Activated naive CD8-positive, alpha-beta T cell treated with anti-CD3 and anti-CD28 coated beads for 36 hours (primary cell): ENCODE data around the gene AK3. TPM values are rescaled to one million over a fixed set of nuclear protein-coding genes. Genes with fewer than 3 reads are reported as not detected.
A peak's percentile ranks its signal among the peaks of the same experiment; 100 is the strongest.

Experiments
- DNase-seq: peaks from one replicate; pipeline ENCODE4 v3.0.0; 2021
- H3K27ac Mint-ChIP-seq: one replicate; pipeline ENCODE4 v1.8.0; 2022; ENCODE audit warnings: mild to moderate bottlenecking, moderate library complexity, mixed read lengths
- H3K27me3 Mint-ChIP-seq: one replicate; pipeline ENCODE4 v1.8.0; 2022; ENCODE audit warnings: mild to moderate bottlenecking, mixed read lengths
- H3K36me3 Mint-ChIP-seq: one replicate; pipeline ENCODE4 v1.8.0; 2021; ENCODE audit warnings: mild to moderate bottlenecking, mixed read lengths
- H3K4me1 Mint-ChIP-seq: one replicate; pipeline ENCODE4 v1.8.0; 2021; ENCODE audit warnings: mixed read lengths
- H3K4me3 Mint-ChIP-seq: one replicate; pipeline ENCODE4 v1.8.0; 2022; ENCODE audit warnings: mild to moderate bottlenecking, moderate library complexity, mixed read lengths
- H3K9me3 Mint-ChIP-seq: one replicate; pipeline ENCODE4 v1.8.0; 2022; ENCODE audit warnings: mixed read lengths
- total RNA-seq, 2 experiments: library from RNA; stranded (reverse); gene quantifications; one replicate each; pipeline ENCODE4 v1.2.3, GENCODE V29; 2021

AK3 gene
- total RNA-seq, 2 experiments from 2014 or later = 32.2 to 33.3 TPM

DNA sequence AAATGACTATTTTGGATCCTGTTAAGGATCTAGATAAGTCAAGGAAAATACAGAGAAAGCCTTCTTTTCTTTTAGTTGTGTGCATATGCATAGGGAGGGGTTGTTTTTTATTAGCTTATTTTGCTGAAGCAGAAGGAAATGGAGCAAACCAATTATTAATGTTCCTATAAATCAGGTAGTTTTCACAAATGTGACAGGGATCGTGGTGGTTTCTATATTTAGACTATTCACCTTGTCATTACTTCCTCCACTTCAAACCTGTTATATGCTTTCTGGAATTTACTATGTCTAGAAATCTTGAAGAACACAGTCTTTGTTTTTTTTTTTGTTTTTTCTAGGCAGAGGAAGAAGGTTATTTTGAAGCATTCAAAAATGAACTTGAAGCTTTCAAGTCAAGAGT, 39.5 kb downstream of the AK3 start:
- no peaks in the 10 kb centered on the region for H3K9me3 Mint-ChIP-seq
- H3K4me3 Mint-ChIP-seq = no peak overlapping the region
- no peak for DNase-seq
- H3K36me3 Mint-ChIP-seq = peaks cover 19% of the 10 kb centered on the region
- no peaks in the 10 kb centered on the region for H3K27me3 Mint-ChIP-seq
- no peak overlapping the region for H3K27ac Mint-ChIP-seq
- peaks cover 12% of the 10 kb centered on the region for H3K4me1 Mint-ChIP-seq

DNA sequence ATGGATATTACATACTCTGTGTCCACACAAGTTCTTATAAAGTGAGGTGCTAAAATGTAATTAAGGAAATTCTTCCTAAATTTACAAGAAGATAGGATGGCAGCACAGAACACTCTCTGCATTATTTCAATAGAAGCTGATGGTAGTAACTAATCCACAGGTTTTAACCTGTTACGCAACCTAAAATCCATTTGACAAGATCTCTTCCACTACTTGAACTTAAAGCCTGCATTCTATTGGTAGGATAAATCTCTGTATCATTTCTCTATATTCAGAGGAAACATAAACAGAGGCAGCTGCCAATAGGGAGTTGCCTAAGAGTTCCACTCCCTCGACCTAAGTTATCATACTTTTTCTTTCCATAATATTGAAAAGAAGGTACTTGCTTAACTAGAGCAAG, 40.1 kb downstream of the AK3 start:
- no peak overlapping the region for H3K4me3 Mint-ChIP-seq
- H3K36me3 Mint-ChIP-seq = peaks cover 16% of the 10 kb centered on the region

DNA sequence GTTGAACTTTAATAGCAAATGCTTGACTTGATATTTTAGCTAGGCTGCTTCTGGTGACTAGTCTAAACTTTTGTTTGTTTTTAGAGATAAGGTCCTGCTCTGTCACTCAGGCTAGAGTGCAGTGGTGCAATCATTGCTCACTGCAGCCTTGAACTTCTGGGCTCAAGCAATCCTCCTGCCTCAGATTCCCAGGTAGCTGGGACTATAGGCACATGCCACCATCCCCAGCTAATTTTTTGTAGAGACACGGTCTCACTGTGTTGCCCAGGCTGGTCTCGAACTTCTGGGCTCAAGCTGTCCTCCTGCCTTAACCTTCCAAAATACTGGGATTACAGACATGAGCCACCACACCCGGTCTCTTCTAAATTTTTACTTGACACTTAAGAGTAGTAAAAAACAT, 40.9 kb downstream of the AK3 start:
- no peak overlapping the region for H3K4me3 Mint-ChIP-seq
- H3K27me3 Mint-ChIP-seq = no peaks in the 10 kb centered on the region
- H3K27ac Mint-ChIP-seq = no peak overlapping the region
- DNase-seq = no peak
- no peaks in the 10 kb centered on the region for H3K9me3 Mint-ChIP-seq
- H3K4me1 Mint-ChIP-seq = peaks cover 20% of the 10 kb centered on the region
- H3K36me3 Mint-ChIP-seq = peaks cover 15% of the 10 kb centered on the region

More for the DNA sequence above, 40.1 kb downstream of the AK3 start:
- no peak for DNase-seq
- Mint-ChIP-seq H3K27ac (no peak overlapping the region), H3K27me3 (no peaks in the 10 kb centered on the region), H3K4me1 (peaks cover 12% of the 10 kb centered on the region), H3K9me3 (no peaks in the 10 kb centered on the region)

DNA sequence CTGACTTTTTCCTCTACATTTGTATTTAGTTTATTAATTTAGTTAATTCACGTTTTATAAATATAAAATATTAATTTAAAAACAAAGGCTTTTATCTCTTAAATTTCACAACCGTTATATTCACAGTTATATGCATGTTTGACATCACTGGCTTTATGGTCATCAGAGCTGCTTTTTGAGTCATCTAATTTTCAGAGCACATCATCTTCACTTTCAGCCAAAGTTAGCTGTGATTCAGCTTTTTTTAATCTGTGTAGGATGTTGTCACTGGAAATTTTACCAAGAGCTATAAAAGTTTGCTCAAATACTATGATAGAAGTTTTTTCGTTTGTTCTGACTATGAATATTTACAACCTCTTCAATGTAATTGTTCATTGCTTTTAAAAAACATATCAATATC, 49.2 kb downstream of the AK3 start:
- Mint-ChIP-seq H3K9me3 (no peaks in the 10 kb centered on the region), H3K4me1 (peaks cover 45% of the 10 kb centered on the region), H3K27me3 (no peaks in the 10 kb centered on the region), H3K4me3 (no peak overlapping the region), H3K36me3 (peaks cover 16% of the 10 kb centered on the region), H3K27ac (no peak overlapping the region)
- no peak for DNase-seq

DNA sequence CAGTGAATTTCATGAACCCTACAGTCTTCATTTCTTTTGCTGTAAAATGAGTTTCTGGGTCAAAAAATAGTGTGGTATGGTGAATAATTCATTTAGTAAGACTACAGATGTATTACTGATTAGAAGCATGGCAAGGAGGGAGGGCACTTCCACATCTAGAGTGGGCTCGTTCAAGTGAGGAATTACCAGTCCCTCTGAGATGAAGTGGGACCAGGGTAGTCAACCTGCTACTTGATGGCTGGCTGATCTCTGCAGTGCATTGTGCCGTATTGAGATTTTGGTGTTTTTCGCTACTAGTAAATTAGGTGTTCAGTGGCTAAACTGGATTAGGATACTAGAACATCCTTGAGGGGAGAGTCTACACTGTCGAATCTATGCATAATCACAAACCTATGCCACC, 50.9 kb downstream of the AK3 start:
- DNase-seq = no peak
- peaks cover 46% of the 10 kb centered on the region for H3K4me1 Mint-ChIP-seq
- H3K27me3 Mint-ChIP-seq = no peaks in the 10 kb centered on the region
- peaks cover 27% of the 10 kb centered on the region for H3K36me3 Mint-ChIP-seq
- no peak overlapping the region for H3K4me3 Mint-ChIP-seq
- no peaks in the 10 kb centered on the region for H3K9me3 Mint-ChIP-seq
- peak overlapping the region; percentile 68 for H3K27ac Mint-ChIP-seq

DNA sequence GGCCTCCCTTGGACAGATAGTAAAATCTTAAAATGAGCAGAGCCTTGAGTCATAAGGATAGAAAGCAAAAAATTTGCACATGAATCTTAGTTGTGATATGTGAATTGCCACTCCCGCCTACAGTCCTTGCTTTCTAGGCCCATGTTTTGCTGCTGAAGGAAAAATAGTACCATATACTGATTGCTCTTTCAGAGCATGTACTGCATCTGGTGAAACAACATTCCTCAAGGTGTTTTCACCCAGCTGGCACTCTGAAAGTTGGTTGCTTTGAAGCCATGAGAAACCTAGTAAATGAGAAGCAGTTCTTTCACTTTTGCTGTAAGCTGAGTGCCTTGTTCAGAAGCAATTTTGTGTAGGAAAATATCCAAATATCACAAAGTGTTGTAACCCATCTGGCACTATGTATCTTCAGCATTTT, 51.3 kb downstream of the AK3 start:
- Mint-ChIP-seq H3K36me3 (peaks cover 29% of the 10 kb centered on the region), H3K27me3 (no peaks in the 10 kb centered on the region), H3K4me3 (no peak overlapping the region), H3K27ac (peak overlapping the region; percentile 68), H3K4me1 (peaks cover 47% of the 10 kb centered on the region), H3K9me3 (no peaks in the 10 kb centered on the region)
- peak; percentile 11 for DNase-seq

DNA sequence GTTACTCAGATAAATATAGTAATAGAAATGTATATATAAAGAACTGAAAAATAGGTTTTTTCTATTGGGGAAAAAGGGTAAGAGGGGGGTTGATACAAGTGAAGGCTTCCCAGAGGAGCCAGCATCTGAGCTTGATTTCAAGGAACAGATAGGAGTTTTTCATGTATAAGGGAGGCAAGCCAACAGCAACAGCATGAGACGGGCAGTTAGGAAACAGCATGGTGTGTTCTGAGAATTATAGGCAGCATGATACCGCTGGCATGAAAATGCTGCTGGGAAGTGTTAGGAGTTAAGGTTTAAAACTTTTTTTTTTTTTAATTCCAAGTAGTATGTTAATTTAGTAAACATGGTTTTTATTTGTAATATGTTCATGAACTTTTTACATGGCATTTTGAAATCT, 52.0 kb downstream of the AK3 start:
- H3K9me3 Mint-ChIP-seq = no peaks in the 10 kb centered on the region

DNA sequence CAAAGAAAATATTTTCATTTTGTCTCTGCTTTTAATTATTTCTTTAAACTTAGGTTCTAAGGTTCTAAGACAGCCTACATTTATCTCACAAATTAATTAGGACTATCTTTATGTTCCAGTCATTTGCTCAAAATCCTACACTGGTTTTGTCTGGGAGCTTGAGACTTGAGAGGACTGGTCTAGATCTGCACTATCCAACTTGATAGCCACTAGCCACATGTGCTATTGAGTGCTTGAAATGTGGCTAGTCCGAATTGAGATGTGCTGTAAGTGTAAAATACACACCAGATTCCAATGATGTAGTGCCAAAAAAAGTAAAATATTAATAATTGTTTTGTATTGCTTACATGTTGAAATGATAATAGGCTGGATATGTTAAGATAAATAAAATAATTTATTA, 54.4 kb downstream of the AK3 start:
- Mint-ChIP-seq H3K36me3 (peaks cover 23% of the 10 kb centered on the region), H3K27me3 (no peaks in the 10 kb centered on the region), H3K4me3 (no peak overlapping the region), H3K27ac (no peak overlapping the region), H3K9me3 (no peaks in the 10 kb centered on the region), H3K4me1 (peaks cover 47% of the 10 kb centered on the region)
- DNase-seq = no peak

More for the DNA sequence above, 52.0 kb downstream of the AK3 start:
- DNase-seq = no peak
- Mint-ChIP-seq H3K27me3 (no peaks in the 10 kb centered on the region), H3K36me3 (peaks cover 26% of the 10 kb centered on the region), H3K4me1 (peaks cover 49% of the 10 kb centered on the region), H3K27ac (no peak overlapping the region), H3K4me3 (no peak overlapping the region)

DNA sequence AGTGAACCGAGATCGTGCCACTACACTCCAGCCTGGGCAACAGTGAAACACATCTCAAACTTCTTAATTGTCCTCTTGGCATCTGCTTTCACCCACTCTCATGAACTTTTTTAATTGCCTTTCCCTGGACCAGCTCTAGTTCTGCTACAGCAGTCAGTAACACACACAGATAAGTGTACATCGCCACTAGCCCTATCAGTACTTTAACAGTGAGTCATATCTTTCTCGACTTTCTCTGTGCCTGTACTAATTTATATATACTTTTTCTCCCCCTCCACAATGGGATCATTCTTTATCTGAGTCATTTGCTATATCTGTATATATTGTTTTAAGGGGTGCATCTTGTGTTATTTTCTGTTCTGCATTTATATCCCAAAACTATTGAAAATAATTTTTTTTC, 54.9 kb downstream of the AK3 start:
- Mint-ChIP-seq H3K9me3 (no peaks in the 10 kb centered on the region), H3K4me1 (peaks cover 42% of the 10 kb centered on the region), H3K36me3 (peaks cover 23% of the 10 kb centered on the region), H3K4me3 (no peak overlapping the region), H3K27me3 (no peaks in the 10 kb centered on the region), H3K27ac (no peak overlapping the region)
- no peak for DNase-seq

DNA sequence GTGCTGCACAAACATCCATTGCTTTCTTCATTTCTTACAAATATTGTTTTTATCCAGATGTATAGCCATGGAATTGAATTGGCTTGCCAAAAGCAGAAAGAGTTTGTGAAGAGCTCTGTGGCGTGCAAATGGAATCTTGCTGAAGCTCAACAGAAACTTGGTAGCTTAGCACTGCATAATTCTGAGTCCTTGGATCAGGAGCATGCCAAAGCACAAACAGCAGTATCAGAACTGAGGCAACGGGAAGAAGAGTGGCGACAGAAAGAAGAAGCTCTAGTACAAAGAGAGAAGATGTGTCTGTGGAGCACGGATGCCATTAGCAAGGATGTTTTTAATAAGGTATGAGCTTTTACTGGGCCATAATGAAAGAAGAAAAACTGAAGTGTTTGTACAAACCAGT, 56.2 kb downstream of the AK3 start:
- no peak overlapping the region for H3K27ac Mint-ChIP-seq
- no peaks in the 10 kb centered on the region for H3K27me3 Mint-ChIP-seq
- H3K36me3 Mint-ChIP-seq = peaks cover 16% of the 10 kb centered on the region
- no peak for DNase-seq
- no peaks in the 10 kb centered on the region for H3K9me3 Mint-ChIP-seq
- H3K4me1 Mint-ChIP-seq = peaks cover 32% of the 10 kb centered on the region
- no peak overlapping the region for H3K4me3 Mint-ChIP-seq

DNA sequence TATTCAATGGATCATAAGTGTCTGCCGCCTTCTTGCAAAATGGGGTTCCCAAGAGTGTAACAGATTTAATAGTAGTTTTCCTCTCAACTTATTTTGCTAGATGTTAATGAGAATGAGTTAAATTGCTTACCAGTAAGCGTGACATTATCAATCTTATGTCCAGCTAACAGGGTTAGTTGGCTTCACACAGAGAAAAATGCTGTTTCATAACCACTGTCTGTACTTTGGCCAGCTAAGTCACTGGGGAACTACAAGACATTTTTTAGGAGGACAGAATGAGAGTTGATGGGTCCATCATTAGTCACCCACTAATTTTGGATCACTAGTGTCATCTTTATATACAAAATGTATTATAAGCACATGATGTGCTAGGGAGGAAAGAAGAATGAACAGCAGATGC, 60.3 kb downstream of the AK3 start:
- Mint-ChIP-seq H3K4me3 (no peak overlapping the region), H3K27me3 (no peaks in the 10 kb centered on the region), H3K4me1 (peaks cover 14% of the 10 kb centered on the region), H3K9me3 (no peaks in the 10 kb centered on the region), H3K36me3 (peaks cover 8% of the 10 kb centered on the region), H3K27ac (no peak overlapping the region)
- DNase-seq = no peak

DNA sequence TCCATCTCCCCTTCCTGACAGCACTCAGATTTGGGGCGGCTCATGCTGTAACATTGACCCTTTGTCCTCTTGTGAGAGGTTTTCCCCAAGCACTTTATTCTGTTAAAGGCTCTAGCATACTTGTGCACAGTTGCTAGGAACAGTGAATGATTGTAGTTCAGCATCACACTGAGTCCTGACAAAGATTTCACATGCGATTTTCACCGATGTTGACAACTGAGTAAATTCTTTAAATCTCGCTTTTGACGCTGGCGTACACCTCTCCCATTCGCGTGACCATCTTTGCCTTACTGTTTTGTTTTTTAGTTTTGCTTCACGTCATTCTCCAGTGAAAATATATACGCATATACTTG, 60.9 kb downstream of the AK3 start:
- no peak for DNase-seq
- Mint-ChIP-seq H3K36me3 (peaks cover 5% of the 10 kb centered on the region), H3K4me1 (peaks cover 11% of the 10 kb centered on the region), H3K9me3 (no peaks in the 10 kb centered on the region), H3K4me3 (no peak overlapping the region), H3K27me3 (no peaks in the 10 kb centered on the region), H3K27ac (no peak overlapping the region)

DNA sequence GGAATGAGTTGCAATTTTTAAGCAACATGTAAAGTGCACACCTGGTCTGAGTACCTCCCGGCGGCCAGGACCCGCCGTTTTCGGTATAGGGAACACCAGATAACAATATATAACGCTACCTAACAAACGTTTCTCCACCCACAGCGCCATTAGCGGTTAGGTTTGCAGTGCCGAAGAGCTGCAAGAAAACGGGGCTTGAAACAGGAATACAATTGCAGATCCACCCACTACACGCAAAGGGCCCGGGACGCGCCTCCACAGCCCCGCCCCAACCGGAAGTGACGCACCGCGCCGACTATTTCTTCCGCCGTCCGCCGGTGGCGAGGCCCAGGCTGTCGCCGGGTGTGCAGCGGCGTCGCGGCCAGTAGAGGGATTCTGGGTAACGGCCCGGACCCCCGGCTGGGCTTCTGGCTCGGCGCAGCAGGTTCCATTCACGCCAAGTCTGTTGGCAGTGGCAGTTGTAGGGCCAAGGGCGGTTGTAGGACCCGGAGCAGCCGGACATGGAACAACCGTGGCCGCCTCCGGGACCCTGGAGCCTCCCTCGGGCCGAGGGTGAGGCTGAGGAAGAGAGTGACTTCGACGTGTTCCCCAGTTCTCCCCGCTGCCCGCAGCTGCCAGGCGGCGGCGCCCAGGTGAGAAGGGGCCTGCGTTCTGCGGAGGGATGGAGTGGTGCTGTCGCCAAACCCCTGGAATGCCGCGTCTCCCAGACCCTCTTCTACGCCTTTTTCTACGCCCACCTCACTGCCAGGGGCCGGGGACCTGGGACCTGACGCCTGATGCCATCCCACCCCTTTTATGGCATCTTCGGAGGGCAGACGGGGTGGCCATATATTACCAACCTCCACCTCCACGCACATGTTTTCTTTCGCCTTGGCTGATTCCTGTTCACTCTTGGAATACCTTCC, 61.5 kb downstream of the AK3 start, which contains the start of gene CDC37L1:
CDC37L1 (plus strand) TSS at position 302 of the 905 bp plus-strand sequence; CDS start at position 501, 199 bp downstream.
- no peaks in the 10 kb centered on the region for H3K27me3 Mint-ChIP-seq
- no peak within 1 kb of the TSS for H3K4me3 Mint-ChIP-seq

DNA sequence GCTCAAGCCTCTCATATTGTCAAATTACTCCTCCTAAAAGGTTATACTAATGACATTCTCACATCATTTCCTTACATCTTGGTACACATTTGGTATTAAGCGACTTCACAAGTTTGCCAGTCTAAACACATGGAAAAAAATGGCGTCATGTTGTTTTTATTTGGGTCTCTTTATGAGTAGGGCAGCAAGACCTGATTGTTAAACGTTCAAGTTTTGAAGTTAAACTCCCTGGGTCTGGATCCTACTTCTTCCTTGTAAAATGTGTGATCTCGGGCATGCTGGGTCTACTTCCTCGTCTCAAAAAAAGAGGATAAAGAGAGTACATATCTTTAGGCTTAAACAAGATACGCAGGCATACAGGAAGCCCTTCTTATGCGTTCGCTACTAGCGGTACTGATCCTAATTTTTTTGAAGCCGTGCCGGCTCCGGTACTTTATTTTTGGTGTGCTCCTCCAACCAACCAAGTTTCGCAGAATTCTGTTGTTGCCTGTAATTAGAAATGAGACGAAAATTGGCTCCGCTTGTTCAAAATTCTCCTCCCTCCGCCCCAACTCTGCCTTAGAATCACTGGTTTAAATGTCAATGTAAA, 62.2 kb downstream of the AK3 start:
- no peak for DNase-seq

More for the DNA sequence above, 61.5 kb downstream of the AK3 start, which contains the start of gene CDC37L1:
- Mint-ChIP-seq H3K9me3 (no peaks in the 10 kb centered on the region), H3K27ac (no peak within 1 kb of the TSS), H3K36me3 (peaks cover 3% of the 10 kb centered on the region), H3K4me1 (peaks cover 7% of the 10 kb centered on the region)
- DNase-seq = peak; percentile 99

DNA sequence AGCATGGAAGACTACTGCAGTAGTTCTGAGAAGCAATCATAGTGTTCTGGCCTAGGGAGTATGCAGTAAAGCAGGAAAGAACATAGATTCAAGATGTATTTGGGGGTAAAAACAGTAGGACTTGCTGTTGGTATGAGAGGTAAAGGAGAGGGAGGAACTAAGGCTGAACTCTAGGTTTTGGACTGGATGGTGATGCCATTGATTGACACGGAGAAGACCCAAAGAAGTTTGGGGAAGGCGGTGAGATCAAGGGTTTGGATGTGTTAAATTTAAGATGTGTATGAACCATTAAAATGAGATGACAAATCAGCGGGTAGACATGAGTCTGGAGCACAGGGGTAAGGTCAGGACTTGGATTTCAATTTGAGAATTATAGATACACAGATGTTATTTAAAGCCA, 63.6 kb downstream of the AK3 start:
- DNase-seq = no peak
- Mint-ChIP-seq H3K27me3 (no peaks in the 10 kb centered on the region), H3K36me3 (peaks cover 3% of the 10 kb centered on the region), H3K9me3 (no peaks in the 10 kb centered on the region), H3K4me1 (no peaks in the 10 kb centered on the region), H3K4me3 (no peak overlapping the region), H3K27ac (no peak overlapping the region)

More for the DNA sequence above, 62.2 kb downstream of the AK3 start:
- no peak overlapping the region for H3K27ac Mint-ChIP-seq
- no peak overlapping the region for H3K4me3 Mint-ChIP-seq
- H3K36me3 Mint-ChIP-seq = peaks cover 3% of the 10 kb centered on the region
- H3K9me3 Mint-ChIP-seq = no peaks in the 10 kb centered on the region
- peaks cover 4% of the 10 kb centered on the region for H3K4me1 Mint-ChIP-seq
- no peaks in the 10 kb centered on the region for H3K27me3 Mint-ChIP-seq

DNA sequence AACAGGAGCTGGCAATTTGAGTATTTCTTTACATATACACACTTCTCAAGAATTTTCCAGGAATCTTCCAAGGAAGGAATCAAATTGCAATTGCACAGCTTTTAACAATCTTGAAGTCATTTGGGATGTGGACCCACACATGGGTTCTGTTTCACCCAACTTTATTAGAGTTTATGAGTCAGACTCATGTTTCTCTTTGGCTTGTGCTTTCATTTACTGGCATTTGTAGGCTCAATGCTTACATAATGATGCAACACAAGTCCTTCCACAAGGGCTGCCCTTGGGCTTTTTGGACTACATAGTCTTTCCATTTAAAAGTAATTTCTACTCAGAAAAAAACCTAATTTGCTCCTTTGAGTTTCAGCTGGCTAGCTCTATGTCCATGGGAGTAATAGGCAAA, 66.2 kb downstream of the AK3 start:
- H3K9me3 Mint-ChIP-seq = no peaks in the 10 kb centered on the region

More for the DNA sequence above, 66.2 kb downstream of the AK3 start:
- Mint-ChIP-seq H3K4me3 (no peak overlapping the region), H3K4me1 (peaks cover 9% of the 10 kb centered on the region), H3K36me3 (peaks cover 3% of the 10 kb centered on the region), H3K27me3 (no peaks in the 10 kb centered on the region), H3K27ac (no peak overlapping the region)
- DNase-seq = no peak
